Muscle of arm (tissue), 12 donors: ENCODE measurements around the gene PRDM8. TPM values are rescaled to one million over a fixed set of nuclear protein-coding genes. Genes with fewer than 3 reads are reported as not detected.

Experiments
- DNase-seq: peaks from one replicate; pipeline ENCODE4 v3.0.0-alpha.2; 2013
- polyA plus RNA-seq, 12 donors: library from polyadenylated mRNA; unstranded; fragments of 120-200 nt; gene quantifications; one replicate each; pipeline ENCODE4 v1.2.1, GENCODE V29; 2013; ENCODE audit not compliant: insufficient read length in 12 of 12

The PRDM8 gene
- polyA plus RNA-seq, 12 donors: 7.9 to 18.8 (median 14.2) TPM; not detected in 1

GRCh38 chr4:80183250-80184052 lies 13.9 kb upstream of the PRDM8 start:
- peak; percentile 80 for DNase-seq

GRCh38 chr4:80184053-80184824 lies 13.1 kb upstream of the PRDM8 start:
- peak; percentile 92 for DNase-seq

- peak; percentile 71 for DNase-seq
These were observed 12.2 kb upstream of the PRDM8 start for GRCh38 chr4:80184825-80185756.

- no peak for DNase-seq
These were observed 11.3 kb upstream of the PRDM8 start for GRCh38 chr4:80185787-80186548.

GRCh38 chr4:80186676-80187075 lies 10.6 kb upstream of the PRDM8 start:
- DNase-seq: no peak

- no peak for DNase-seq
These were observed 9.6 kb upstream of the PRDM8 start for GRCh38 chr4:80187677-80188076.

- DNase-seq: no peak
These were observed 8.9 kb upstream of the PRDM8 start for GRCh38 chr4:80188457-80188800.

- DNase-seq: no peak
These were observed 8.4 kb upstream of the PRDM8 start for GRCh38 chr4:80188801-80189458.

GRCh38 chr4:80189581-80189955 lies 7.7 kb upstream of the PRDM8 start:
- no peak for DNase-seq

- no peak for DNase-seq
These were observed 7.2 kb upstream of the PRDM8 start for GRCh38 chr4:80189956-80190677.

- DNase-seq: no peak
These were observed 4.9 kb upstream of the PRDM8 start for GRCh38 chr4:80192252-80192866.

- no peak for DNase-seq
These were observed 4.4 kb upstream of the PRDM8 start for GRCh38 chr4:80192937-80193336.

GRCh38 chr4:80195441-80196140 lies 1.7 kb upstream of the PRDM8 start:
- no peak for DNase-seq

- DNase-seq: no peak
These were observed 913 bp upstream of the PRDM8 start for GRCh38 chr4:80196259-80196921.

GRCh38 chr4:80197601-80198440 lies 518 bp downstream of the PRDM8 start:
- DNase-seq: no peak

GRCh38 chr4:80198441-80198837 lies 1.1 kb downstream of the PRDM8 start:
- no peak for DNase-seq

- DNase-seq: no peak
These were observed 1.8 kb downstream of the PRDM8 start for GRCh38 chr4:80199004-80199560.
